GM04503 (cell line): Measurements from ENCODE around the gene PAX3.

Source experiments
- DNase-seq: peaks from one replicate; pipeline ENCODE4 v3.0.0-alpha.2; 2012; ENCODE audit warnings: low read depth

Gene PAX3

DNA sequence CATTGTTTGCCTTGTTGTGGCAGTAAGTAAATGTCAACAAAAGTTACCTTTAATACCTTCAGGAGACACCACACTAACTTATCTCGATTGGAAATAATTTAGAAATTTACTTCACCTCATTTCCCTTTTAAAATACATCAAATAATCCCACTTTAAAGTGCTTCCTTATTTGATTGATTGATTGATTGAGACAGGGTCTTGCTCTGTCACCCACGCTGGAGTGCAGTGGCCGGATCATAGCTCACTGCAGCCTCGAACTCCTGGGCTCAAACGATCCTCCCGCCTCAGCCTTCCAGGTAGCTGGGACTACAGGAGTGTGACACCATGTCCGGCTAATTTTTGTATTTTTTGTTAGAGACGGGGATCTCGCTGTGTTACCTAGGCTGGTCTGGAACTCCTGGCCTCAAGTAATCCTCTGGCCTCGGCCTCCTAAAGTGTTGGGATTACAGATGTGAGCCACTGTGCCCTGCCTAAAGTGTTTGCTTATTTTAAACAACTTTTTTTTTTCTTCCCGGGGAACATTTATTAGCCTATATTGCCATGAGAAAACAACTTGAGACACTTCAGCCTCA, 12.0 kb upstream of the PAX3 start:
- DNase-seq, result no peak

DNA sequence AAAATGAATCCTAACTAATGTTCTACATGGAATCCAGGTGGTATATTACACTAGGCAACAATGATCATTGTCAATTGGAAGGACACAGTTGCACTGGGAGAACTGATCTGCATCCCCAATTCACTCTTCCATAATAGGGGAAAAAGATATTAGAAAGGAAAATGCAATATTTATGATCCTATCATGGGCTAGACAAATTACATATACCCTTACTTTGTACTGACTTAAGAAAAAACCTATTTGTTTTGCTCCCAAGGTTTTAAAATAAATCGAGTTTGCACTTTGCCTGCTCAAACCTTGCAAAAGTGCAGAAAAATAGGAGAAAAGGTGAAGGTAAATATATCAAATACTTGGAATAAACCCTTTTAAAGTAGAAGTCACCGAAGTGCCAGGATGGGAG, 11.0 kb upstream of the PAX3 start:
- DNase-seq, result no peak

DNA sequence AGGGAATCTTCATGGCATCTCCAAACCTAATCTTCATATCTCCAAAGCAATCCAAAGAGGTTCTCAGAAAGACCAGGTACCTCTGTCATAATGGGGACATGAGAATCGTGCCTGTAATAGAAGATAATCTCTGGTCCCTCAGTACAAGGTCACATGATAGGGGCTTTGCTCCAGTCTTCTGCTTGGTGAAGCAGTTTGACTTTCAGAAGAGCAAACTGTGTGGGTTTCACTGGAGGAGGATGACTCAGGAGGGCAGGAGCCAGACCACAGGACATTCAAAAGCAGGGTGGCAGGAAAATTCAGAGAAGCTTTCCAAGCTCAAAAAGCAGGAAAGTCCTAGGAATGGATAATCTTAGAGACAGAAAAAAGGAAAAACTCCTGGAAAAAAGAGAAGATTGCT, 10.6 kb upstream of the PAX3 start:
- DNase-seq, result no peak

DNA sequence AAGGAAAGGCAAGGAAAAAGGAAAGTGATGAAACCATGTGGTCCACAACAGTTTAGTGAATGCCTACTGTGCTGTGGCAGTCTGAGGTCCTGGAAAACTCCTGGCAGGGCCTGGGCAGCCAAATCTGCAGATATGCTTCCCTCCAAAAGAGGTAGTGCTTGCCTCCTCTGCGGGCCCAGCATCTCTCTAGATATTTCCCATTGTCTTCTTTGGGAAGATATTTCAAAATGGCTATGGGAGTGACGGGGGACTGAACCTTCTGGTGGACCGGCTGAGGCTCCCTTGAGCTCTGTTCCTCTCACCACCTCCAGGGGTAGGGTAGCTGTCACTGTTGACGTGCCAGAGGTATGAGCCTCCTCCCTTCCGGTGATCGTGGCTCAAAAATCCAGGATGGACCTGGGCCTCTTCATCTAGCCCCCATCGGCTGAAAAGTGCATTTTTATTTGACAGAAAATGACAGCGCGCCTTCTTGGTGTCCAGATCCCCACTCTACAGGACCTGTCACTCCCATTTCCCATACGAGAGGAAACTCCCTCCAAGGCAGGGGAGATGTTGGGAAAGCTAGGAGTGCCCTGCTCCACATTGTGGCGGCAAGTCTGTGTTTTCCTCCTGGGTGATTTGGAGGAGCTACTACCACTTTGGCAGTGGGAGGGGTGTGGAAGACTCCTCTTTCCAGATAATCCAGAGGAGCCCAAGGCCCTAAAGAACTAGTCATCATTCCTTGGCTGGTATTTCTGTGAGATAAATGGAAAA, 9.4 kb upstream of the PAX3 start:
- DNase-seq, result no peak

DNA sequence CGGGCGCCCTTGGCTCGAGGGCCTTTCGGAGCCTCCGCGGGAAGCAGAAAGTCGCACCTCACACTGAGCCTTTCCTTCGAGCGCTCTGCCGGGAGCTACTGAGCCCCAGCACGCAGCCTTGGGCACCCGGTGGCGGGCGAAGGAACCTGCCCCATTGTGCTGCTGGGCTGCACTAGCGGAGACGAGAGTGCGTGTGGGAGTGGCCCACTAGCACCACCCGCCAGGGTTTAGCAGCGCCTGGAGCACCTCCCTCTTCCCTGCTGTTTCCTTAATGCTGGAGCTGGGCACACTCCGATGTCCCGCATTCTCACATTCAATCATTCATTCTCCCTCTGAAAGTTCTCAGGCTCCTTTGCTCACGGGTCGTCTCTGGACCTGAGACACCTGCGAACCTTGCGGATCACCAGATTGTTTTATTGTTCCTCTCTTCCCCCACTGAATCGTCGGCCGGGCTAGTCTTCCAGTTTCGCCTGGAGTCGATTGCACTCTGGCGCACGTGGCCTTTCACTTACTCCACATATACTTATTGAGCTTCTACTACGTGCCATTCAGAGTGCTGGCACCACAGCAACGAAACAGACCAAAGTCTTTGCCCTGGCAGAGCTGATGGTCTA, 8.5 kb upstream of the PAX3 start:
- DNase-seq, result no peak

DNA sequence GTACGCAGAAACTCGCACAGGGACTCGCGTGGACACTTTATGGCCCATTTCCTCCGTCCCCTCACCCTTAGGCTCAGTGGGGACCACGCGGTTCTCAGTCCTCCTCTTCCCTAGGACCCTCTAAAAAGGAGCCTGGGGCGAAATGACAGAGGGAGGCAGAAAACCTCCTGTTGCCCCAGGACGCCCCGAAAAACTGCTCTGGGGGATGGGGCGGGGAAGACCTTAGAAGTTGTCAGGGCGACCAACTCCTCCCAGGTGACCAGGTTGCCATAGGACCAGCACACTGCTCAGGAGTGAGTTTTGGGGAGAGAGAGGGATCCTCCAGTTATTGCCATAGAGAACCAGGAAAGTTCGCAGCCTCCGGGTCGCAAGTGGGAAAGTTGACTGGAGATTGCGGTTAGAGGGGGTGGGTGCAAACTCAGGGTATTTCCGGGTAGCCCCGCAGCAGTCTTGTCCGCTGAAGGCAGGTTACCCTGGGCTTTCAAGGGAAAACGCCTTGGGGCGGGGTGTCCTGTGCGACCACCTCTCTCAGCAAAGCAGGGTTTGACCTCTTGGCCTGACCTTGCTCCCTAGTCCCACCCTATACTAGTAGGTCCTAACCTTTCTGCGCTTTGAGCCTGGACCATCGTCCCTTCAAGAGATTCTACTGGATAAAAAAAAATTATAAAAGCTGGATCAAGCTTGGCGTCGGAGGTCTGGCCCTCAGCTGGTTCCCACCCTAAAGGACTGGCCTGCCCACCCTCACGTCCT, 7.8 kb upstream of the PAX3 start:
- DNase-seq, result no peak

DNA sequence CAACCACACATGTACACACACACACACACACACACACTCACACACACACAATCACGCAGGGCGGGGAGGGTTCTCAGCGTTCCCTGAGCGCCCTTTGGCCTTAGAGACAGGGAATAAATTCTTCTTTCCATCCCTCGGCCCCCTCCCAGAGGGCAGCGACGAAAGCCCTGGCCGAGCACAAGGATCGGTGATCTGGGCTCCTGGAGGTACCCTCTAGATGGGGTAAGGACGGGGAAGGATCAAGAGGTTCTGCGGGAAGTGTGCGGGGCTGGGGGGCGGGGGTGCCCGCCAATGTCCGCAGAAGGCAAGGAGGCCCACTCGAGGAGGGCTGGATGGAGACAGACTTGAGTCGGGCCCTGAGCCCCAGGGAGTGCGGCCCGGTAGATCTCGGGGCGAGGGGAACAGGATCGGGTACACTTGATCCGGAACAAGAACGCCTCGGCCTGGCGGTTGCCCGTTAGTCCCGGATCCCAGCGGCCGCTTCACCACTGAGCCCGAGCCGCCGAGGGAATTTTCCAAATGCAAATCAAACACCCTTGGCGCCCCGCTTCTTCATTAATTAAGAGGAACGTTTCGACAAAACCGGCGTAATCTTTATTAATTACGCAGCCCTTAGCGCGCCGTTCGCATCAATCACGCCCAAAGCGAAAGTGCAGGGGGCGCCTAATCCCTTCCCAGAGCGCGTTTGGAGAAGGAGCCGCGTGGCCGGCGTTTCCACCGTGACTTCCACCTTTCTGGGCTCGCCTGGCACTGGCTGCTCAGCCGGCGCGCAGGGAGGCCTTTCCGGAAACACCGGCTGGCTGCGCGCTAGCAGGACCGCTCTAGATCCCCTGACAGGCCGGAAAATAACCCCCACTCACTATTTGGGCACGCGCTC, 7.0 kb upstream of the PAX3 start:
- no peak for DNase-seq

DNA sequence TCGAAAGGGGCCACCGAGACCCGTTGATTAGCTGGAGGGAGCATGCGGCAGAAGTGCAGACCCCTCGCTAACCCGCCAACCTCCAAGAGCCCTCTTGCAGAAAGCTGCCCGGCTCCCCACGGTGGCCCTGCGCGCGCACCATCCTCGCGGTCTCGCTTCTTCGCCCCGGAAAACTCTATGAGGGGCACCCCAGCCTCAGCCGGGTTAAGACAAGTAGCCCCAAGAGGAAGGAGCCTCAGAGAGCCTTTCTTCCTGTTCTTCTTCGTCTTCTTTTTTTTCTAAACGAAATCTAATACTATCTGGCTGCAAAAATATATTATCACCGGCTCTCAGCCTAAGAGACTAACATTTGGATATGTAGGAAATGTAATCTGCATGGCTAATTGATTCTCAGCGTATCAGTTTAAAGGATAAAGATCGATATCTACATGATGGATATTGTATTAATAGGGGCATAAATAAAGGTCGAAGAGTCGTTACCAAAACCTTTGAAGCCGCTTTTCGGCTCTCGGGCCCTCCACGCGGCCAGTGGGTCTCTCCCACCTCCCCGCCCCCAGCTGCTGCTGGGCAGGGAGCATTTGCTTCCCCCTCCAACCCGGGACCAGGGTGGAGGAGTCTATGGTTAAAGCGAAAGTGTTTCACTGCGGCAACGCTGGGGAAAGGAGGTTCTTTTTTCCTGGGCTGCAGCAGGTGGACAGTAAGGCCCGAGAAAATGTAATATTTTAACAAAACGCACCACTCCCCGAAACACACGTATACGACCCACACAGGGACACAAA, 6.1 kb upstream of the PAX3 start:
- DNase-seq, result no peak

DNA sequence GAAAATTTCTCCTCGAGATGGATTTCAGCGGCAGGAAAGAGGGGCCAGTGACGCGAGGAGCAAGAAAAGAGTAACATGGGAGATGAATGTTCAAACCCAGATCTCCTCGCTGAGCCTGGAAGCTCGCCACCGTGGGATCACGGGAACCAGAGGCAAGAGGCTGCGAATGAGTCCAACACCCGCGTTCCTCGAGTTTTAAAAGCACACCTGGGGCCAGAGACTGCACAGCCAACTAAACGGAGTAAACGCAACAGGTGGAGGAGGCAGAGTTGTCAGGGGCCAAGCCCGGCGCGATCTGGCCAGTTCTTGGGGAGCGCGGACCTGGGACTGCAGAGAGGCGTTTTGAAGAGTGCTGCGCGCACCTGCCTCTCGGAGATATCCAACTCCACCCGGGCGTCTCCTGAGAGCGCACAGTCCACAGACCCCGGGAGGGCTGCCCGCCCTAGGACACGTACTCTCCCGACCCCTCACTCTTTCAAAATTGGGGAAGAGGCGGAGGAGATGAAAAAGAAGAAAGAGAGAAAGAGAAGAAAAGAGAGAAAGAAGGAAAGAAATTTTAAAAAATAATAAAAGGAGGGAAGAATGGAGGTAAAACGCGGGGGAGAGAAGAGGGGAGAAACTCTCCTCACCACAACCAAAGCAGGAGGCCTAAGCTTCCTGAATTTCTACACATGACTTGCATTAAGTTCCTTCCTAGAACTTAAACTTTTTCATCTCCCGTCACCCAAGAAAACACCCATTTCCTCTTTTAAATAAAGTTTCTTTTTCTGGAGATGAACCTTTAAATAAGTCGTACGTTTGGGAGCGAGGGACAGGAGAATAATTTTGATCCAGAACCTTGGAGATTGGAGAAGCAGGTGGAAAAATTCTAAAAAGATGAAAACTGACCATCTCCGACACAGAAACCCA, 5.3 kb upstream of the PAX3 start:
- no peak for DNase-seq

DNA sequence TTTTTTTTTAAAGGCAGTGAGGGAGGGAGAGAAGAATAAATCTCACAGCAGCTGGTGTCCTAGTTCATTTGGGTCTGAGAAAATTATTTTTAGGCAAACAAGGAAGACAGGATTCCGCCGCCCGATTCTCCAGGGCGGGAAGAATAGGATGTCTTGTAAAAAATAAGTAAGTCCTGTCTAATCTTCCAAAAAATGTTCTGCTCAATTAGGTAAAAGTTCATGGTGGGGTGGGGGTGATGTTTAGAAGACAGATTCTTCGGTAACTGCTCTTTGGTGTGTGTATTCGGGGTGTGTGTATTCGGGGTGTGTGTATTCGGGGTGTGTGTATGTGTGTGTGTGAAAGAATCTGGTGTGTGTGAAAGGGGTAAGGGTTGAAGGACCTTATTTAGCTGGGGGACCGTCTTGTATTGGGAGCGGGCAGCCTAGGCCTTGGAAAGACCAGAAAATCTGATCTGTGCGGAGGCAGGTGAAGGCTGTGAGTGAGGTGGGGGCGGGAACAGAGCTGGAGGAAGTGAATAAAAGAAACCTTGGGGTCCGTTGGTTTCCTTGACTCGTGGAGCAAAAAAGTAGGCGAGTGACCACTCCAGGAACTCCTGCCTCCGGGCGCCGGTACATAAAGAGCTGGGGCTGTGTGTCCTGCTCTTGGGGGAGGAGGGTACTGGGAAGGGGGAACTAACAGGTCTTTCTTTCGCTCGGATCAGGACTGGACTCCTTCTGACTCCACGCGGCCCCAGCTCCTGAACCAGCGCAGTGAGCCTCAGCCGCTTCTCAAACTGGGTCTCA, 4.4 kb upstream of the PAX3 start:
- no peak for DNase-seq

DNA sequence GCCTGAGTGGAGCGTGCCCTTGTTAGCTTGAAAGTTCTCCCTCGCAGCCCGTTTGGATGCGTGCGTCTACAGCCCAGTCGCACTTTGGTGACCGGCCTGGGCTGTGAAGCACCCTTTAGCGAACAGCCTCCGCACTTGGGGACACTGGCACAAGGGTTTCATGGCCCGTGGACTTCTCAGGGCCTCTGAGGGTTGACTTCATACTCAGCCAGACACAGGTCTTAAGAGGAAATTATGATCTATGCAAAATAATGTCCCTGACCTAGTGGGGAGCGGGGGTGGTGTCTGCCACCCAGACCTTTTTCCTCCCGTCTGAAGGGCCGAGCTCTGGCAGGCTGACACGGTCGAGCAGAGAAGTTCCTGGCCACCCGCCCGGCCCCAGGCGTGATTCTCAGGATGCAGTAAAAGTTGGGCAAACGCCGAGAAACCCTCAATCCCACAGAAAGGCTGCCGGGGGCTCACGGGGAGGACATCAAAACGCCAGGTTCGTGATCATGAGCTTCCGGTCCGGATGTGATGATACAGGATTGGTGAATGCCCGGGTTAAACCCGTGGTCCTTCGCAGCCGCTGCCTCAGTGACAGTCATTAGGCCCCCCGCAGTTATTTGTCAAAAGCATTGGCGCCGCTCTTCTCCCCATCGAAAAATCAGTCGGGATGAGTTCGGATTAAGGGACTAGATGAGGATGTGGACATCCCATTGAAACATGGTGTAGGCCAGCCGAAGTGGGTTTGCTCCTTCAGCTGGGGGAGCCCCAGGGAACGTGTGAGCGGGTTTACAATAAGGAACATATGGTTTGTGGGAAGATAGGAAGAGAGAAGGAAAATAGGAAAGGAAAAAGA, 3.6 kb upstream of the PAX3 start:
- no peak for DNase-seq

DNA sequence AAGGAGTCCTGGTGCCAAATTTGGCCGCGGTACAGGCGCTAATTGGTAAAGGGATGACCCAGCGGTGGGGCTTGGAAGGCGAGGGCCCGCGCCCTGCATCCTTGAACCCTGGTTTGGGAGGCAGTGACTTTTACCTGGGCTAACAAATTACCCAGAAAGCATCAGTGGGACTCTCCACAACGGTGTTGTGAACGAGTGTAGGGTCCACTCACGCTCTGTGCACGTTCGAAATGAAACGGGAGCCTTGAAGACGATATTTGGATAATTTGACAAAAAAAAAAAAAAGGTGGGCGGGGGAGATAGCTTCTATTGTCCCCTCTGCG, 3.0 kb upstream of the PAX3 start:
- no peak for DNase-seq

DNA sequence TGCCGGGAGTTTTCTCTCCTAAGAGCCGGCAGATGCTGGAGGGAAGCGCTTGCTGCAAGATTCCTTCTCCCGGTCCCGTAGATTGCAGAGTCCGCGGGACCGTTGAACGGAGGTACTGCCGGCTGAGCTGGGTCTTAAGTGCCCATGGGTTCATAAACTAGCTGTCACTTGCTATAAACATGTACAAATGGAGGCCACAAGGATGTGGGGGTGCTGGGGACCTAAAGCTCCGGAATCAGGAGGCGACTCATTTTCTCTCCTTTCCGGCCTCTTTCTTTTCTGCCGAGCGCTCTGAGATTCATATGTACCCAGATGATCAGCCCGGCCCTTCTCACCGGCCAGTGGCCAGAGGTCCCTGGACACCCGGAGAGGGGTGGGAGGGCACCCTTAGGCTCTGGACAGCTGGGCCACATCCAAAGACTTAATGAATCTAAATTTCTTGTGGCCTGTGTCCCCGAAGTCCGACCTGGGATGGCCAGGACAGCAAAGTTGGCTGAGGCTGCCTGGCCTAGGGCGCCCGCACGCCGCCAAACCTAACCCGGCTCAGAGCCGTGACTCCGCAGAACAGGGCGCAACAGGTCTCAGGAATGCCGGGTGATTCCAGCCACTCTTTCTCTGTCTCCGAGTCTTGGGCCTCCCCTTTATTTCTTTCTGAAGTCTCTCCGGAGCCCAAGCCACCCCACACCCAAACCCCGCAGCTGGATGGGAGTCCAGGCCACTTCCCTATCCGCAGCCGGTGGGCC, 2.4 kb upstream of the PAX3 start:
- DNase-seq, result no peak

DNA sequence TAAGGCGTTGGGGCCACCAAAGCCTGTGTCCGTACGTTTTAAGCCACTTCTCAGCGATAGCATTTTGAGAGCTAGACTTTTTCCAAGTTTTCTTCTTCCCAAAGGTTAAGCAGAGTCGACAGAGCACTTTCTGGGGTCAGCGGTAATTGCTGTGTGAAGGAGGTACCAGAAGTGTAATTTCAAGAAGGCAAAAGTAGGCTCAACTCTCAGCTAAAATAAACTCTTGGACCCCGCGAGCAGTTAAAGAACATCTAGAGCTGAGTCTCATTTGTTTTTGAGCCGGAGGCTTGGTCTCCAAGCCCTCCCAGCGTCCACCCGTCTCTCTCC, 1.9 kb upstream of the PAX3 start:
- DNase-seq, result no peak

DNA sequence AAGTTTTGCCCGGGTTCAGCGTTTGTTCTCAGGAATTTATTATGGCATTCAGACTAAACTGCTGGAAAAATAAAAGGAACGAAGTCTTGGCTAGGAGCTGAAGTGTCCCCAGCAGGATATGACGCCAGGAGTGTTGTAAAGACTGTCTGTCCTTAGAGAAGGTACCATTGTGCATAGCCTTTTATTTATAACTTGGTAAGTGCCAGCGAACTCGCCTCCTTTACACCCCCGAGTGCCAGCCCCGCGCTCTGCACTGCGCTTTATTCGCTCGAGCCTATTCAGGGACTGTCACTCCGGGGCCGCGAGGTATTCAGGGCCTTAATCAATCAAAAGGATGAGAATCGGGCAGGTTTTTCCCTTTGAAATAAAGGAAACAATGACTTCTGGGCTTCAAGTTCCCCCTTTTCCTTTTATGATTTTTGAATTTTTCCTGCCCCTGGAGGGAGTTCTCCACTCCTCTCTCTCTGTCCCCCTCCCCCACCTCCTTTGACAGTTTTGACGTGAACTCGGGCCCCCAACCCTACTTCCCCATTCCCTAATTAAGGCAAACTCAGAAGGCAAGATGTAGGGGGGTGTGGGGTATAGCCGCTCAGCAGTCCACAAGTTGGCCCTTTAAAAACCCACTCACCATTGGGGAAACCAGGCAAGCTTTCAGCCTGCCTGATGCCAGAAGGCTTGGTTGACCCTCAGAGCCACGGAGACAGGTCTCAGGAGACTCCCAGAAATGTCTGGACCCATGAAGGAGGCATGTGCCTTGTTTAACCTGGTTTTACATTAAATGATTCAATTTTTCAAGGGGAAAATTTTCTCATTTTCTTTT, 1.3 kb upstream of the PAX3 start:
- no peak for DNase-seq

DNA sequence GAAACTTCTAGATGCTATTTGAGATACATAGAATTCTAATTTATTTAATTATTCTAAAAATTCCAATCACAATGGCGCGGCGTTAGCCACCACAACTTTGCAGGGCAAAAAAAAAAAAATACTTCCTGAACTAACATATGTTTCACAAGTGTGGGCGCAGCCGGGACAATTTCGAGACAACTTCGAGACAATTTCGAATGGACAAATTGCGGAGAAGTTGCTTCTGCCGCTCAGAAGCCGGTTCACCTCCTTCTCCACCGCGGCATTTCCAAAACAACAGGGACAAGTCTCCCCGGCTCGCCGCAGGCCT, 842 bp downstream of the PAX3 start:
- no peak for DNase-seq

DNA sequence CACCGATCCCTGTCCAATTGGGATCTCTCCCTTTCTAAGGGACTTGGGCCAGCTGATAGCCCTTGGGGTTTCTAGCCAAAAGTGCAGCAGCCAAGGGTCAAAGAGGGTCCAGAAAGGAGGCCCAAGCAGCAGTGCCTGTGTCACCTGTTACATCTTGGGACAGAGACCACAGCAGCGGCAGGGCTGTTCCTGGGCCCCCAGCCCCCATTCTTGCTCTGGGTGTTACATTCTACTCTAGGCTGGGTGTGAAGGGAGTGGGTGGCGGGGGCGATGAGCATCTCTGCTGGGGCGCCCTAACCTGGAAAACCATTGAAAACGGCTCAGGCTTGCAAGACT, 1.2 kb downstream of the PAX3 start:
- DNase-seq, result no peak
